HEK293 (cell line): ENCODE data around the gene VPS13D.

Source experiments
- CTCF ChIP-seq: fragments of 450-650 bp; formaldehyde crosslinking; IDR thresholded peaks from 2 replicates; pipeline ENCODE4 v1.5.1; 2016; ENCODE audit warnings: missing biosample characterization, missing genetic modification characterization
- PATZ1 ChIP-seq: fragments of 450-650 bp; formaldehyde crosslinking; IDR thresholded peaks from 2 replicates; pipeline ENCODE4 v1.5.1; 2016; ENCODE audit warnings: missing biosample characterization, missing genetic modification characterization
- SALL2 ChIP-seq: fragments of 450-650 bp; formaldehyde crosslinking; IDR thresholded peaks from 2 replicates; pipeline ENCODE4 v1.5.0; 2017; ENCODE audit warnings: missing biosample characterization, mild to moderate bottlenecking, missing genetic modification characterization, borderline replicate concordance
- ZBTB20 ChIP-seq: fragments of 450-650 bp; formaldehyde crosslinking; IDR thresholded peaks from 2 replicates; pipeline ENCODE4 v1.5.1; 2016; ENCODE audit warnings: missing biosample characterization, missing genetic modification characterization
- ZEB2 ChIP-seq: fragments of 450-650 bp; formaldehyde crosslinking; IDR thresholded peaks from 2 replicates; pipeline ENCODE4 v1.5.1; 2016; ENCODE audit warnings: missing biosample characterization, missing genetic modification characterization
- ZNF121 ChIP-seq: fragments of 450-650 bp; formaldehyde crosslinking; IDR thresholded peaks from 2 replicates; pipeline ENCODE4 v1.5.1; 2016; ENCODE audit warnings: missing biosample characterization, missing genetic modification characterization
- ZNF133 ChIP-seq: fragments of 450-650 bp; formaldehyde crosslinking; IDR thresholded peaks from 2 replicates; pipeline ENCODE4 v1.5.1; 2016; ENCODE audit warnings: missing biosample characterization, missing genetic modification characterization
- ZNF416 ChIP-seq: fragments of 450-650 bp; formaldehyde crosslinking; IDR thresholded peaks from 2 replicates; pipeline ENCODE4 v1.5.1; 2016; ENCODE audit warnings: missing biosample characterization, missing genetic modification characterization
- ZNF645 ChIP-seq: fragments of 450-650 bp; formaldehyde crosslinking; IDR thresholded peaks from 2 replicates; pipeline ENCODE4; 2016; ENCODE audit warnings: missing biosample characterization, missing genetic modification characterization
- ZNF776 ChIP-seq: fragments of 450-650 bp; formaldehyde crosslinking; IDR thresholded peaks from 2 replicates; pipeline ENCODE4 v1.5.0; 2017; ENCODE audit warnings: missing biosample characterization, missing genetic modification characterization, borderline replicate concordance

- no peak for TF ChIP-seq ZEB2 (tag by site-specific recombination)
- TF ChIP-seq PATZ1 (tag by site-specific recombination) = no peak
- TF ChIP-seq CTCF = no peak
- TF ChIP-seq ZBTB20 (tag by site-specific recombination) = no peak
- no peak for TF ChIP-seq ZNF776 (tag by site-specific recombination)
- no peak for TF ChIP-seq SALL2 (tag by site-specific recombination)
- no peak for TF ChIP-seq ZNF121 (tag by site-specific recombination)
- no peak for TF ChIP-seq ZNF645
- TF ChIP-seq ZNF416 (tag by site-specific recombination) = no peak
- TF ChIP-seq ZNF133 = no peak
These were observed 227.1 kb downstream of the VPS13D start for GRCh38 chr1:12456979-12457378.
